Spleen (tissue), 11 donors: Measurements from ENCODE around the gene AOC2. TPM values are rescaled to one million over a fixed set of nuclear protein-coding genes. Genes with fewer than 3 reads are reported as not detected.
A peak's percentile ranks its signal among the peaks of the same experiment; 100 is the strongest.

ENCODE experiments used
- DNase-seq: peaks from one replicate; pipeline ENCODE4 v3.0.0-alpha.2; 2020
- H3K27ac ChIP-seq, 8 donors: fragments of 200-600 bp; sonication (generic) in 7 of 8; 1 replicate in 4 of 8; 2 replicates in 4 of 8; pipeline versions ENCODE4 v1.5.0 to v1.8.0; 2016 to 2021; ENCODE audit warnings: inconsistent platforms in 4 of 8, mild to moderate bottlenecking in 4 of 8, moderate library complexity in 1 of 8
- H3K27me3 ChIP-seq, 7 donors: fragments of 200-600 bp; sonication (generic) in 6 of 7; replicated peaks in 1 of 7; 1 replicate in 4 of 7; 2 replicates in 3 of 7; pipeline versions ENCODE4 v1.5.0 to v1.8.0; 2016 to 2021; ENCODE audit warnings: inconsistent platforms in 3 of 7, mild to moderate bottlenecking in 1 of 7
- H3K36me3 ChIP-seq, 6 donors: fragments of 200-600 bp; sonication (generic) in 5 of 6; 1 replicate in 4 of 6; 2 replicates in 2 of 6; pipeline versions ENCODE4 v1.5.0 to v1.8.0; 2016 to 2021; ENCODE audit warnings: inconsistent platforms in 2 of 6
- H3K4me1 ChIP-seq, 6 donors: fragments of 200-600 bp; sonication (generic) in 5 of 6; 1 replicate in 3 of 6; 2 replicates in 3 of 6; pipeline versions ENCODE4 v1.5.0 to v1.8.0; 2016 to 2021; ENCODE audit warnings: inconsistent platforms in 3 of 6
- H3K4me3 ChIP-seq, 8 donors: fragments of 200-600 bp; sonication (generic) in 7 of 8; 1 replicate in 4 of 8; 2 replicates in 4 of 8; pipeline versions ENCODE4 v1.5.0 to v1.8.0; 2016 to 2021; ENCODE audit warnings: inconsistent platforms in 4 of 8, mild to moderate bottlenecking in 4 of 8, moderate library complexity in 2 of 8
- H3K9me3 ChIP-seq, 8 donors: fragments of 200-600 bp; sonication (generic) in 7 of 8; 1 replicate in 4 of 8; 2 replicates in 4 of 8; pipeline versions ENCODE4 v1.5.0 to v1.8.0; 2016 to 2021; ENCODE audit warnings: inconsistent platforms in 4 of 8
- CTCF ChIP-seq, 11 experiments: fragments of 200-600 bp in 7 of 11; fragments of 450-650 bp in 4 of 11; sonication (generic) in 4 of 11; IDR thresholded peaks in 8 of 11; conservative IDR thresholded peaks in 3 of 11; 1 replicate in 7 of 11; 2 replicates in 4 of 11; pipeline versions ENCODE4 v1.4.0 to v1.8.0; 2016 to 2021; ENCODE audit warnings: antibody characterized with exemption in 11 of 11, inconsistent platforms in 4 of 11, mild to moderate bottlenecking in 1 of 11
- POLR2A ChIP-seq, 3 donors: fragments of 450-650 bp; IDR thresholded peaks; one replicate each; pipeline ENCODE4 v1.5.1; 2017; ENCODE audit warnings: antibody characterized with exemption in 3 of 3, mild to moderate bottlenecking in 1 of 3
- POLR2AphosphoS5 ChIP-seq, 3 donors: sonication (generic); formaldehyde crosslinking; IDR thresholded peaks; one replicate each; pipeline ENCODE4 v1.5.1; 2017; ENCODE audit warnings: antibody characterized with exemption in 3 of 3
- WGBS, 5 donors: extraction: QIAGEN DNeasy Blood & Tissue Kit in 3 of 5; methylation state at CpG; one replicate each; pipeline versions ENCODE4 v1.1.5 to v1.1.7; 2013 to 2018; 5-methylcytosine and 5-hydroxymethylcytosine counted together
- intact Hi-C: fragments of 100-400 bp; cut with DNase I; formaldehyde crosslinking; loops from one replicate; pipeline ENCODE4 v1.15.0; 2023; ENCODE audit warnings: low total_unique reads
- polyA plus RNA-seq, 3 donors: library from polyadenylated mRNA; stranded (reverse); fragments of 200-250 nt; gene quantifications; one replicate each; pipeline ENCODE4 v1.2.1, GENCODE V29; 2013
- total RNA-seq, 7 donors: library from RNA; depleted of rRNA in 3 of 7; stranded (reverse); fragments of >200 nt in 3 of 7; fragmentation: NEBNext Ultra II Directional in 4 of 7; extraction: Animal tissue kit (Norgen Biotek cat#: 25700) in 4 of 7; gene quantifications; one replicate each; pipeline versions ENCODE4 v1.1.0 to v1.2.1, GENCODE V29; 2016 to 2021
- donor health status: healthy with polysubstance abuse.
- donor health status: DM: no; HTN: no; CAD: no; lungs with moderate emphysema.
- donor health status: DM: no; HTN: no; CAD: no.
- donor health status: Bipolar disorder and iron deficiency.
- donor health status: healthy.
- donor health status: DM: no; HTN: no; CAD: no.
- donor health status: DM: yes; HTN: yes; CAD: no.

The AOC2 gene
- total and polyA plus RNA-seq, 10 donors: 0.59 to 3.6 (median 2.6) TPM

GRCh38 chr17:42814633-42815399, 29.6 kb upstream of the AOC2 start:
- intact Hi-C loops: loop anchor here (10.0 kb wide), 1 partner anchor 100 kb away; no protein-coding TSS in a partner anchor
- TF ChIP-seq POLR2A (IDR thresholded peaks at IDR 0.05): no peak
- TF ChIP-seq POLR2AphosphoS5 (IDR thresholded peaks at IDR 0.05): peak in 1 of 3 donors; percentile 13
- H3K36me3 ChIP-seq: peaks cover 13 to 100% (median 95%) of the 10 kb centered on the region in 6 donors
- H3K27me3 ChIP-seq: no peaks in the 10 kb centered on the region
- no peak for DNase-seq
- H3K4me1 ChIP-seq: peaks cover 0 to 24% (median 9%) of the 10 kb centered on the region in 6 donors
- no peak overlapping the region for H3K4me3 ChIP-seq
- H3K9me3 ChIP-seq: no peaks in the 10 kb centered on the region
- WGBS, 5 donors: 48 to 65% (median 61%) methylated on average over 8 of the region's 8 CpGs
- H3K27ac ChIP-seq: peak overlapping the region in 5 of 8 donors; percentile 47 to 63 (median 60)

GRCh38 chr17:42817866-42818265, 26.5 kb upstream of the AOC2 start:
- Histone ChIP-seq H3K4me3 (no peak overlapping the region), H3K4me1 (peaks cover 2 to 55% (median 23%) of the 10 kb centered on the region in 6 donors), H3K27ac (peak overlapping the region in 1 of 8 donors; percentile 43), H3K9me3 (no peaks in the 10 kb centered on the region), H3K27me3 (no peaks in the 10 kb centered on the region), H3K36me3 (peaks cover 13 to 100% (median 93%) of the 10 kb centered on the region in 6 donors)
- intact Hi-C loops: loop anchor here (10.0 kb wide), 1 partner anchor 103 kb away; no protein-coding TSS in a partner anchor
- TF ChIP-seq POLR2AphosphoS5 (IDR thresholded peaks at IDR 0.05) (no peak), CTCF (IDR thresholded peaks at IDR 0.05 in 8 of 11, conservative IDR thresholded peaks at IDR 0.05 in 3 of 11) (no peak), POLR2A (IDR thresholded peaks at IDR 0.05) (no peak)
- 48 to 67% (median 62%) methylated on average over 1 of the region's 1 CpG for WGBS, 5 donors
- no peak for DNase-seq

- no peak overlapping the region for H3K4me3 ChIP-seq
- DNase-seq: no peak
- H3K9me3 ChIP-seq: no peaks in the 10 kb centered on the region
- WGBS, 5 donors: 81 to 90% (median 84%) methylated on average over 3 to 5 of the region's 5 CpGs
- H3K27ac ChIP-seq: peak overlapping the region in 1 of 8 donors; percentile 43
- TF ChIP-seq POLR2A (IDR thresholded peaks at IDR 0.05) (no peak), POLR2AphosphoS5 (IDR thresholded peaks at IDR 0.05) (peak in 1 of 3 donors; percentile 23), CTCF (IDR thresholded peaks at IDR 0.05 in 8 of 11, conservative IDR thresholded peaks at IDR 0.05 in 3 of 11) (no peak)
- H3K27me3 ChIP-seq: no peaks in the 10 kb centered on the region
- H3K4me1 ChIP-seq: peaks cover 7 to 60% (median 28%) of the 10 kb centered on the region in 6 donors
- peaks cover 11 to 100% (median 88%) of the 10 kb centered on the region in 6 donors for H3K36me3 ChIP-seq
- intact Hi-C loops: loop anchor here (10.0 kb wide), 1 partner anchor 104 kb away; no protein-coding TSS in a partner anchor
Measured at GRCh38 chr17:42818379-42818778, 26.0 kb upstream of the AOC2 start.

GRCh38 chr17:42819939-42820535, 24.3 kb upstream of the AOC2 start:
- no peak for TF ChIP-seq POLR2AphosphoS5 (IDR thresholded peaks at IDR 0.05)
- peak in 9 of 11 experiments; percentile 31 to 75 (median 65) for TF ChIP-seq CTCF (IDR thresholded peaks at IDR 0.05 in 8 of 11, conservative IDR thresholded peaks at IDR 0.05 in 3 of 11)
- TF ChIP-seq POLR2A (IDR thresholded peaks at IDR 0.05): no peak
- no peak overlapping the region for H3K27ac ChIP-seq
- DNase-seq: peak; percentile 83
- H3K36me3 ChIP-seq: peaks cover 10 to 83% (median 71%) of the 10 kb centered on the region in 6 donors
- peaks cover 8 to 65% (median 32%) of the 10 kb centered on the region in 6 donors for H3K4me1 ChIP-seq
- no peaks in the 10 kb centered on the region for H3K27me3 ChIP-seq
- H3K9me3 ChIP-seq: no peaks in the 10 kb centered on the region
- WGBS, 5 donors: 30 to 42% (median 40%) methylated on average over 2 of the region's 2 CpGs
- intact Hi-C loops: loop anchor here (10.0 kb wide), 1 partner anchor 105 kb away; no protein-coding TSS in a partner anchor
- no peak overlapping the region for H3K4me3 ChIP-seq
